Activated CD8-positive, alpha-beta memory T cell treated with anti-CD3 and anti-CD28 coated beads for 48 hours (primary cell): ENCODE data around the gene KRT83.

ENCODE experiments used
- DNase-seq, 3 experiments: peaks; one replicate each; pipeline ENCODE4 v3.0.0-alpha.2; 2020; ENCODE audit warnings: low read depth in 2 of 3, low spot score in 2 of 3

Gene KRT83

GRCh38 chr12:52320784-52321400 lies at the start of gene KRT83:
Gene KRT83 (minus strand): TSS chr12:52321398. CDS start chr12:52321335, 63 bp downstream.
- no peak for DNase-seq

GRCh38 chr12:52369809-52370208 lies 48.6 kb upstream of the KRT83 start:
- DNase-seq = no peak

DNA sequence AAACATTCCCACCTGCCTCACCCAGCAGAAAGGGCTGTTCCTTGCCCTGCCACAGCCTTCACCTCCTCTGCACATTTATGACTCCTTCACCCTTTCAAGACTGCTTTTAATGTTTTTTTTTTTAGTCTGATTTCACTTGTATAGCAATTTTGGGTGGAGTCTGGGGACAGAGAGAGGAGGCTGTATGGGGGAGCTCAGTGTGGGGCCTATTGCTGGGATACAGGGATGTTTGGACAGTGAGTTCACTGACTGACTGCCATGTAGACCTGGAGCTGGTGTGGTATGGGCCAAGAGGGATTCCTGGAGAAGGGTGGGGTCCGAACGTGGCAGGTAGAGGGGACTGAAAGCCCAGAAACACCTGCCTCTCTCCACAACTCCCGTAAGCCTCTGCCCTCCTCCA lies 48.0 kb upstream of the KRT83 start:
- no peak for DNase-seq

DNA sequence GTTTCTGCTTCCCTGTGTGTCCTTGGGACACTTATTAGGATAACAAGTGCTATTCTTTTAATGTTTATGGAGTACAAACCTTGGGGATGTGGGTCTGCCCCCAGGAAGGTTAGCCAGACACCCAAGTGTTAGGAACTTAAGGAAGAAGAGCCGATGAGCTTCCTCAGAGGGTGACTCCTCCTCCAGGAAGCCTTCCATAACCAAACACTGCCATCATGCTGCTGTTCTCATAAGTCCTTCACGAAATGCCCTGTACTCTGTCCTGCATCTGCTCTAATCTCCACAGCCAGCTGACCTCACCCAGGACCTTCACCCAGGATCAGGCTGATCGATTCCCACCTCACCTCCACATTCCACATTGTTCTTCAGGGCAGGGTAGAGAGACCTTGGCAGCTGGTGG lies 47.3 kb upstream of the KRT83 start:
- no peak for DNase-seq

DNA sequence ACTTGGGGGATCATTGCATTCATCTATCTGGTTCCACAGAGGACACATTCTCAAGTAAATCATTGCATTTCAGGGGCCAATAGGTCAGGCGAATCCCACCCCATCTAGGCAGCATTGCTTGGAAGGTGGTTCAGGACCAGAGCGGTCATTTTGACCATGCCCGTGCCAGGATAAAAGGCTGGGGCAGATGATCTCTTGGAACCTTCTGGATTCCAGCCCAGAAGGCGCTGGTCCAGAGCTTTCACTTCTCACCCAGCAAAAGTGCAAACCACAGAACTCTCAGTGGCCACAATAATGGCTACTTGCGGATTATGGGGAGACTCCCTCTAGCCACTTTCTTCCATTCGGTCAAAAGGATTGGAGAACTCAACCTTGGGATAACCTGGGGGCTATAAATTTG lies 46.7 kb upstream of the KRT83 start:
- DNase-seq = no peak

DNA sequence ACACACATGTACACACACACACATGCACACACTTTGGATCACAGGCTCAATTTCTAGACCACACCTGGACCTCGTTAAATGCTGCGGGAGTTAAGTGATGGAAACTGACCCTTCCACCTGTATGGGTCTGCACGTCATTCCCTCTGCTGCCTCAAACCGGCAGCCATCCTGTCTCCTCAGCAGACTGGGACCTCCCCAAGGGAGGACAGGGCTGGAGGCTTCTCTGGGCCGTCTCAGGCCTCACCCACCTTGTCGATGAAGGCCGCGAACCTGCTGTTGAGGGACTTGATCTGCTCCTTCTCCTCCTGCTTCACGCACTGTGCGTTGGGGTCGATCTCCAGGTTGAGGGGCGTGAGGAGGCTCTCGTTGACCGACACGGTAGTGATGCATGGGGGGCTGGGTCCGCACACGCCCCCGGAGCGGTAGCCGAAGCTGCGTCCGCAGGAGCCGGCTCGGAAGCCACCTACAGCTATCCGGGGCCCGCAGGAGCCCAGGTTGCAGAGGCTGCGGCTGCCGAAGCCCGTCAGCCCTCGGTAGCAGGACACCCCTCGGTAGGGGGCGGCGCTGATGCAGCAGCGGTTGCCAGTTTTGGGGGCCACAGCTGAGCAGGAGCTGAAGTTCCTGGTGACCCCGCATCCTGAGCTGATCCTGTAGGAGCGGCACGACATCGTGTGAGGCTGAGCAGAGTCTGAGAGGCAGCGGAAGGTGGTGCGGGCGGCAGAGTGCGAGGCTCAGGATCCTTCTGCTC lies 45.7 kb upstream of the KRT83 start, which contains the start of gene KRT85:
KRT85 (minus strand) TSS at position 744 of the 748 bp plus-strand sequence; CDS start at position 668, 76 bp downstream.
- no peak for DNase-seq

- no peak for DNase-seq
These were observed 43.8 kb upstream of the KRT83 start for GRCh38 chr12:52364901-52365489.

- no peak for DNase-seq
These were observed 42.9 kb upstream of the KRT83 start for GRCh38 chr12:52364061-52364460.

GRCh38 chr12:52363111-52363679 lies 42.0 kb upstream of the KRT83 start:
- DNase-seq = no peak

GRCh38 chr12:52362118-52362726 lies 41.0 kb upstream of the KRT83 start:
- no peak for DNase-seq

DNA sequence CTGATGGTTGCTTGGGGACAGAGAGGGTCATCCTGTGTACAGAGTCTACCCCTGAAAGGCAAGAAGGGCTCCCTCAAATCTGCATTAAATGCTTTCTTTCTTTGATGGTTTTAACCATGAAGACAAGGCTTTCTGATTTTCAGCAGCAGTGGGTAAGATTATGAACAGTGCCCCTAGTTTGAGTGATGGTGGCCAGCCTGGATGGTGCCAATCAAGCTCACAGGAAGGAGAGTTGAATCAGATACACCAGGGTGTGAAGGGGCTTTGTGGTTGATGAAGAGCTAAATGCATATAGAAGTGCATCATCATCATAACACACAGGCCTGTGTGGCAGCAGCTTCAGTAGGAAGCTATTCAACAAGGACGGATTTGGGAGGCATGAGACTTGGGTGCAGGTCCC lies 40.4 kb upstream of the KRT83 start:
- DNase-seq = no peak

GRCh38 chr12:52360663-52361271 lies 39.6 kb upstream of the KRT83 start:
- DNase-seq = no peak

DNA sequence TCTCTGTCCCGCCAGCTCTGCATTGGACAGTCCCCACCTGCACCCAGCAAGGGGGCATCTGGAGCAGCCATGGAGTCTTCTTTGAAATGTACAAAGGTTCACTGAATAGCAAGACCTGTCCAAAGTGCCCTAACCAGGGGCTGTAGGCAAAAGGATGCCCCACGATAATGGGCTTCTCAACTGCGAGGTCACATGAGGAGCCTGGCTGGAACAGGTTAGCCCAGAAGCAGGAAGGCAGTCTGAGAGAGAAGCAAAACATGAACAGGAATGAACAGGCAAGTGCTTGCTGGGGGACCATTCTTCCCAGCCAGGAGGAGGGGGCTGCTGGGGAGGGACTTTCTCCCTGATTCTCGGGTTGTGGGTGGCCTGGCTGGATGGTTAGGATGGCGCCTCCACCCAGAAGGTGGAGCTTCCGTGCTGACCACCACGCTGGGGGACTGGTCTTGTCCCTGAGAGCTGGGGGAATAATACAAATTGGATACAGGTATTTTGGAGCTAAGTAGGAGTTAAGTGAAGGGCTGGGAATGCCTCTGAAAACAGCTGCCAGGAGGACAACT lies 39.0 kb upstream of the KRT83 start:
- DNase-seq = no peak

GRCh38 chr12:52359621-52360061 lies 38.4 kb upstream of the KRT83 start:
- no peak for DNase-seq

DNA sequence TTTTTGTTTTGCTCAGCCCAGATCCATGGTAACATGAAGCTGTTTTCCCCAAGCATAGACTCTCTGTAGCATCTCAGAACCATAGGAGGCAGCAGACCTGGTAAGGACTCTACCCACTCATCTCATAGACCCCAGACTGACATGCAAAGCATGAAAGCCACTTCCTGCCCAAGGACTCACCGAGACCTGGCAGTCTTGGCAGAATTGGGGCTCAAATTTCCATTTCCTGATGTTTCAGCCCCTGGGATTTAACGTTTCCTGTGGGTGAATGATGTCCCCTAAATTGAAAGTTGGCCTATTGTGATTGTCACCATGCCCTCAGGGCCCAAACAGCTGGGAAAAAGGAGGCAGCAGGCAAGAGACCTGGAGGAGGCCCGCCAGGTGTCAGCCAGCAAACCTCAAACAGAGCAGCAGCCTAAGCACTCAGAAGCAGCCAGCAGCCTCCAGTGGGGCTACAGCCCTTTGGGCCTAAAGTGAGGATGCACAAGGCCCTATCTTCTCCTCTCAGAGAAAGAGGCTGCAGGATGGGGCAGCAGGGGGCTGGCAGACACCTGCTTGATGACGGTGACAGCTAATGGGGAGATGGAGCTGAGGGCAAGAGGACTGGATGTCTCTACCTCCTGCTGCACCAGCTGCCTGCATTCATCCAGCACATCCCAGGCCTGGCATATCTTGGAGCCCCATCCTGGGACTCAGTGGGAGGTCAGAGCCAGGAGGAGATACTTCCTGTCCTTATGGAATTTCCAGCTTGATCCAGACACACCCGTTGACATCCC lies 37.6 kb upstream of the KRT83 start:
- no peak for DNase-seq

DNA sequence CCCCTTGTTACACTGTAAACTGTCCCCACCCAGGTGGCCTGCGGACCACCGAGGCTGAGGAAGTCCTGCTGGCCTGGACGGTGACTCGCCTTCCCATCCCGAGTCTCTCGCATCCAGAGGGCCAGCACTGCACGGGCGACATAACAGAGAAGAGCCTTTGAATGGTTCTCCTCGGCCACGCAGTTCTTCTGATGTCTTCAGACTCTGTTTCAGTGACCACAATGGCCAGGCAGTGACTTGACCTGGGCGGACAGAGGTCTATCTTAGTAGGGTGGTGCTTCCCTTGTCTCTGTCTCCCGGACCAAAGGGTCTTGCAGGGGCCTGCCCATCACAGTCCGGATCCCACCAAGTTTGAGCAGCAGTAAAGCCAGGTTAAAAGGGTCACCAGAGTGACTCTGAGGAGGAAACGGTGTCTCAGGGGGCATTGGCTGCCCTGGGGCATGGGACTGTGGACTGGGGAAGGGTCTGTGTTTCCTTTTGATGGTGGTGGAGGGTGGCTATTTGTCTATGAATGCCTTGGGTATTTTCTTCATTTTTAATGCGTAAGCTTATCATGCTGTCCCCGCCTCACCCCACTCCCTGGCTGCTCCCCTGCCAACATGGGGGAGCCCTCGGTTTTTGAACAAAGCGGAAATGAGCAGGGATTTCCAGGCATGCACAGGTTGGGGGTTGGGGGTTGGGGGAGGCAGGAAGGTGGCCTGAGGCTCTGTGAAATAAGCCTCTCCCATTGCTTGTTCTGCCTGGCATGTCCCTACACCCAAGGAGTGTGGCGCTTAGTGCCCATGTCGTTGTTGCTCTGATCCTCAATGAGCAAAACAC lies 35.8 kb upstream of the KRT83 start:
- DNase-seq = no peak

- DNase-seq = no peak
These were observed 35.0 kb upstream of the KRT83 start for GRCh38 chr12:52356031-52356761.

DNA sequence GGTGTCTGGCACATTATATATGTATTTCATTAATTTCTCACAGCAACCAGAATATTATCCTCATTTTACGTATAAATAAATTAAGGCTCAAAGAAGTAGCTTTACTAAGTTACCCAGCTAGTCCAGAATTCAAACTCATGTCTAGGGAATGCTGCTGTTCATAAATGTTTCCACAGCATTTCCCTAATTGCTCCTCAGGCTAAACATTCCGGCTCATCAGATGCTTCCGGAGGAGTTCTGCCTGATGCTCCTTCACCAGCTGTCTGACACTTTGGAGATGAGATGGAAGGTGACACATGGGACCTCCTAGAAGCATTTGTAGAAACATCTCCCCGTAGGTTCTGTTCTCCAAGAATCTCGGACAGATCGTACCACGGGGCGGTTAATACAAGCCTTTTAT lies 34.0 kb upstream of the KRT83 start:
- no peak for DNase-seq

DNA sequence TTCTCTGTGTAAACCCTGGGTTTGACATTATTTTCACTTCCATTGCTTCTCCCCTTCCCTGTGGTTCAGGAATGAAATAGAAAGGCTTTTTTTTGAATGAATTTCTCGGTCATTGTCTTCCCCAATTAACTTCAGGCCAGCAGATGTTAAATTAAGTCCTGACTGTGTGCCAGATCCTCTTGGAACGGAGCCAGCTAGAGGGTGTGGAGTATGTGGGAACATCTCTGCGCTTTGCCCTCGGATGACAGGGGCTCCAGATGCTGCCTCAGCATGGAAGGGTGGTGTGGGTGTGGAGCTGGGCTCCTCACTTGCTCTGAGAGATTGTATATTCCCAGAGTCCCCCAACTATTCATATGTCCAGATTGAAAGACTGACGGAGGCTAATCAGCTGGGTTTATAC lies 33.0 kb upstream of the KRT83 start:
- no peak for DNase-seq
